Right hindlimb (tissue), 1 donor: ENCODE measurements around the gene BCORL1.

Source experiments
- DNase-seq: peaks from one replicate; pipeline ENCODE4 v3.0.0-alpha.2; 2018

BCORL1 gene, protein sequence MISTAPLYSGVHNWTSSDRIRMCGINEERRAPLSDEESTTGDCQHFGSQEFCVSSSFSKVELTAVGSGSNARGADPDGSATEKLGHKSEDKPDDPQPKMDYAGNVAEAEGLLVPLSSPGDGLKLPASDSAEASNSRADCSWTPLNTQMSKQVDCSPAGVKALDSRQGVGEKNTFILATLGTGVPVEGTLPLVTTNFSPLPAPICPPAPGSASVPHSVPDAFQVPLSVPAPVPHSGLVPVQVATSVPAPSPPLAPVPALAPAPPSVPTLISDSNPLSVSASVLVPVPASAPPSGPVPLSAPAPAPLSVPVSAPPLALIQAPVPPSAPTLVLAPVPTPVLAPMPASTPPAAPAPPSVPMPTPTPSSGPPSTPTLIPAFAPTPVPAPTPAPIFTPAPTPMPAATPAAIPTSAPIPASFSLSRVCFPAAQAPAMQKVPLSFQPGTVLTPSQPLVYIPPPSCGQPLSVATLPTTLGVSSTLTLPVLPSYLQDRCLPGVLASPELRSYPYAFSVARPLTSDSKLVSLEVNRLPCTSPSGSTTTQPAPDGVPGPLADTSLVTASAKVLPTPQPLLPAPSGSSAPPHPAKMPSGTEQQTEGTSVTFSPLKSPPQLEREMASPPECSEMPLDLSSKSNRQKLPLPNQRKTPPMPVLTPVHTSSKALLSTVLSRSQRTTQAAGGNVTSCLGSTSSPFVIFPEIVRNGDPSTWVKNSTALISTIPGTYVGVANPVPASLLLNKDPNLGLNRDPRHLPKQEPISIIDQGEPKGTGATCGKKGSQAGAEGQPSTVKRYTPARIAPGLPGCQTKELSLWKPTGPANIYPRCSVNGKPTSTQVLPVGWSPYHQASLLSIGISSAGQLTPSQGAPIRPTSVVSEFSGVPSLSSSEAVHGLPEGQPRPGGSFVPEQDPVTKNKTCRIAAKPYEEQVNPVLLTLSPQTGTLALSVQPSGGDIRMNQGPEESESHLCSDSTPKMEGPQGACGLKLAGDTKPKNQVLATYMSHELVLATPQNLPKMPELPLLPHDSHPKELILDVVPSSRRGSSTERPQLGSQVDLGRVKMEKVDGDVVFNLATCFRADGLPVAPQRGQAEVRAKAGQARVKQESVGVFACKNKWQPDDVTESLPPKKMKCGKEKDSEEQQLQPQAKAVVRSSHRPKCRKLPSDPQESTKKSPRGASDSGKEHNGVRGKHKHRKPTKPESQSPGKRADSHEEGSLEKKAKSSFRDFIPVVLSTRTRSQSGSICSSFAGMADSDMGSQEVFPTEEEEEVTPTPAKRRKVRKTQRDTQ (N-terminal part only)

DNA sequence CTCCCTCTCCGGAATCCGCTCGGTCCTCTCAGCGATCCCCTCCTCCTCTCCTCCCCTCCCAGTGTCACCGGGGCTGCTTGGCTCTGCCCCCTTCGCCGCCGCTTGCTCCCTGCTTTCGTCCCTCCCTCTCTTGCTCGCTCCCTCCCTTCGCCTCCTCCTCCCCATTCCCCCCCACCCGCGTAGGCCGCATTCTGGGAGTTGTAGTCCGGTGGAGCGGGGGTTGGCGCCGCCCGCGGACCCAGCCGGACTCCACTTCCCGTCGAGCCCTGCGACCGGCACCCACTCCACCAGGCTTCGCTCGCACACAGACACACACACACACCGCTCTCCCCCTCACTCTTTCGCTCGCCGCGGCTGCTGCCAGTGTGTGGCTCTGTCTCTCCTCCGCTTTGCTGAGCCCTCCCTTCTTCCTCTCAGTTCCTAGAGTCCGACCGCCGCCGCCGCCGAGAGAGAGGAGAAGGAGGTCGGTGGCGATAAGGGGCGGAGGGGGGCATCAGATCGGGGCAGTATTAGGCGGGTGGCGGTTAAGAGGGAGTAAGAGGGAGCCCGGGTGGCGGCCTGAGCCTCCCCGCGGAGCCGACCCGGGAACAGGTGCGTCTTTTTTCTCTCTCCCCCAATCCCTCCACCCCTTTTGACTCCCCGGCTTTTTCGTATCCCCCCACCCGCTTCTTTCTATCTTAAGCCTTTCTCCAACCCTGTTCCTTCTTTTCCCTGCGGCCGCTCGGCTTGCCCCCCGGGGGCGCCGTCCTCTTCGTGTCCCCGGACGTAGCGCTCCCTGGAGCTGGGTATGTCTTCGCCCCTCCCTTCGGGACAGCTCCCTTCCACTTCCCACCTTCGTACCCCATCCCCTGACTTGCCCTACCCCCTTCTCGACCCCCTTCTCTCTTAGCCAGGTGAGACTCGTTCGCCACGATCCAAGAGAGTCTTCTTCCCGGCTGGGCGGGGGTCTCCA, at the start of gene BCORL1:
Gene BCORL1, plus strand, starts transcription at position 336 of the 952 bp plus-strand sequence. CDS start 22,597 bp downstream, outside the sequence.
- DNase-seq = peak; percentile 95

DNA sequence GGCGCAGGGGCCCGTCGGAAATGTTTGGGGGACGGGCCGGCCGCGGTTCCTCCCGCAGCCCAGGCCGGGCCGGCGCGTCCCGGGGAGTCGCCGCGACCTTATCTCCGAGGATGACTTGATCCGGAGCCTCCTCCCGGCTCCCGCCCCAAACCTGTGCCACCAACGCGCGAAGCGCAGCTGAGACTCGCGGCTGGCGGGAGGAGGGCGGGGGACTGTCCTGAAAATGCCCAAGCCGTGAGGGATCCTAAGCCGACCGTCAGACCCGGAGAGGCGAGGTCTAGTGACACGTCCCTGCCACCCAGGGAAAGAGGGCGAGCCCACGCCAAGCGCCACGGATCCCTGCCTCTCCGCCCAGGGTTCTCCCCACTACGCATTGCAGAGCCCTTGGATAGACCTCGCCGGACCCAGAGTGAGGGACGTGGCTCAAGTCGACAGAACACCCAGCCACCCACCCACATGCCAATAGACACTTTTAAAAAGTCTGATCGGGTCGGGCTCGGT, 49.6 kb upstream of the BCORL1 start:
- DNase-seq = peak; percentile 35

DNA sequence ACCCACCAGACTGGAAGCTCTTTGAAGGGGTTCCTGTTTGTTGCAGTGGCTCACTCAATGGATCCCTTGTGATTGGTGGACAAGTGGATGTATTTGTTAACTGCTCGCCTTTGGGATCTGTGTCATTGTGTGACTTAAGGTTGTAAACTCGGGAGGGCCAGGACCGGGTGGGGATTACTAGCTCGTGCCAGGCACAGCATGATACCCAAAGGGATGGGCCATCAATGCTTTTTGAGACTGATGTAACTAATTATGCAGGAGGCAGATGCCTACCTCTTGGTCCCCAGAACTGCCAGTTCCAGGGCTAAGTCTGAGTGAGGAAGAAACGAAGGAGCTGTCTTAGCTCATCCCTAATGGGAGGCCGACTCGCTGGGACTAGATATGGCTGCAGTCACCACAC, 48.7 kb upstream of the BCORL1 start:
- DNase-seq = no peak

DNA sequence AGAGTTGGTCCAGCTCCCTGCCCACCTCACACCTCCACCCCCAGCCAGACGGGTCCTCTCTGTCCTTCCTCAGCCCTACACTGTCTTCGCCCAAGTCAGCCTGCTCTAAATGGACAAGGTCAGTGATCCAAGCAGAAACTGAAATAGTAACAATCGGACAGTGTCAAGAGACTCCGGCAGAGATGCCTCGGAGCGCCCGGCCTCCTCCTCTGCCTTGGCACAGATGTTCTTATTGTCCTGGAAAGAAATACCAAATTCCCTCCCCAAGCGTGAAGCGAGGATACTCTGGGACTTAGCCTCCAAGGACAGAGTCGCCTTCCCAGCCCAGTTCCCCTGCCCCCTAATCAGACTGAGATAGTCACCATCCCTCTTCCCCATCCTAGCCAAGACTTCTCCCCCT, 48.0 kb upstream of the BCORL1 start:
- no peak for DNase-seq

DNA sequence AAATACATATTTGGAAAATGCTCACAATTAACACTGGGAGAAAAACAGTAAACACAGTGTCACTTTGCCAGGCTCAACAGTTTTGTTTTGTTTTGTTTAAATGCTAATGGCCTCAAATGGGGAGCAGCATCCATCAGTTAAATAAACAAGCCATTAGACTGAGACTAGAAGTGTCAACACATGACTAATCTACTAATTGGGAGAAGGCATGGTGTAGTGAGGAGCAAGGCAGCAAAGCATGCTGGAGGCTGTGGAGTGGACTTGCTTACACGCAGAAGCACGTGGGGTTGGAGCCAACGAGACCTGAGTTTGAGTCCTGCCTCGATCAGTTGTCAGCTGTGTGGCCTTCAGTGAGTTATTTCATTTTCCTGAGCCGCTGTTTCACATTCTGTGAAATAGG, 47.5 kb upstream of the BCORL1 start:
- DNase-seq = no peak

DNA sequence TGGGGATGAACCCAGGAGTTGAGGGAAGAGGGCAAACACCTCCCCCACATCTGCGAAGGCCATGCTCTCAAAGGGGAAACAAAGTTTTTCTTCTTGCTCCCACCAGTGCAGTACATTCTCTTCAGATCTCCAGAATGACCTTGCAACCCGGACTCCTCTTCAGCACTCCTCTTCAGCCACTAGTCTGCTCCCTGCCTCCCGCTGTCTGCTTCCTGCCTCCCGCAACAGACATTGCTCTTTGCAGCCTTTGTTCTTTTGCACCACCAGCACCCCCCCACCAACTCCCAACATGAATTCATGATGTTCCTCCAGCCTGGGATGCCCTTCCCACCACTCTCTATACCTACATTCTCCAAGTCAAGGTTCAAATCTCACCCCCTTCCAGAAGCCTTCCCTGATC, 44.4 kb upstream of the BCORL1 start:
- DNase-seq = no peak

DNA sequence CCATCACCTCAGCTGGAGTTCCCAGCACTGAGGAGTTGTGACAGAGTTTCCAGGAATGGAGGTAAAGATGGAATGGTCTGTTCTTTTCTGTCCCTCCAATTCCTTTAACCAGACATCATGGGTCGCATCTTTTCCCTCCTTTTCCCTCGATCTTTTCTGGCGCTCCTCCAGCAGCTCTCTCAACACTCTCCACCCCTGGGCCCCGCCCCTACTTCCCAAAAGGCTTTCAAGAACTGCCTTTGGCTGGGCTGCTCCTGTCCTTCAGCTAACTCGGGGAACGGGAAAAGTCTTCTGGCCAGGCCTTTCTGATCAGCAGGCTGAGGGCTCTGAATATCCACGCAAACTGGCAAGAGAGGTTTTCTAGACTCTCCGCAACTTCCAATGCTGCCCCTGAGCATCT, 42.4 kb upstream of the BCORL1 start:
- DNase-seq = peak; percentile 27

DNA sequence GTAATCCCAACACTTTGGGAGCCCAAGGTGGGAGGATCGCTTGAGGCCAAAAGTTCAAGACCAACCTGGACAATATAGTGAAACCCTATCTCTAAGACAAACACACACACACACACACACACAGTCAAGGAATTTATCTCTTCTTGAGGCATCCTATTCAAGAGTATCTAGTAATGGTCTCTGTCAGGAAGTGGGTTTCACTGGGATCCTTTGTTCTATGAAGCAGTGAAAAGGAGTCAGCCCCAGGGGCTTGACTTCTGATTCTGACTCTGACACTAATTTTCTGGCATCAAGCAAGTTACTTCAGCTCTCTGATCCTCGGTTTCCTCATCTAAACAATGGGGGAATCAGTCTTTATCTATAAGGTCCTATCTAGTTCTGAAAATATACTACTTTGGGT, 41.7 kb upstream of the BCORL1 start:
- no peak for DNase-seq

DNA sequence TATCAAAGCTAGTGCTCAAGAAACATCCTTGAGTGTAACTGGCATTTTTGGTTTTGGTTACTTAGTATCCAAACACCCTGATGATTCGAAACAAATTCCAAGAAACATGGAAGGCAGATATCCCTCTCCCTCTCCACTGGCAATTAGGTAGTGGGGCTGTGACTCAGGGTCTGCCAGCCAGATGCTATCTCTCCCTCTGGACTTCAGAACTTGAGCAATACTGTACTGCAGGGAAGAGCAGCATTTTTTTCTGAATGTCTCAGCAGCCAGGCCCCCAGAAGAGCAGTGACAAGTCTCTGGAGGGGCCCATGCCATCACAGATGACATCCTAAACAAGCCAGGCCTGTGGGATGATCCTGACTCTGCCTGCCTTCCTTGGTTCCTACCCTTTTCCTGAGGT, 37.3 kb upstream of the BCORL1 start:
- DNase-seq = no peak

DNA sequence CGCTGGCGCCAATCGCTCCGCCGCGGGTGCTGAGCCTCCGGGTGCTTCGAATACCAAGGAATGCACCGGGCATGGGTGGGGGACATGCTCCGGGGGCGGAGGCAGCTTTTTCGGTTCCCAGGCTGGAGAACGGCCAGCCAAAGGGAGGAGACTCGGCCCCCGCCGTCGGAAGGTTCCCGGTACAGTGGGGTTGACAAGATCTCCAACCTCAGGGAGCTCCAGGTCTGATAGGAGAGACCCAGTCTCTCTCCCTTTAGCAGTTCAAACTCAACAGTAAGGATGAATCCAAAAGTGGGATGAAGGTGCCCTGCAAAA, 29.1 kb upstream of the BCORL1 start:
- no peak for DNase-seq

DNA sequence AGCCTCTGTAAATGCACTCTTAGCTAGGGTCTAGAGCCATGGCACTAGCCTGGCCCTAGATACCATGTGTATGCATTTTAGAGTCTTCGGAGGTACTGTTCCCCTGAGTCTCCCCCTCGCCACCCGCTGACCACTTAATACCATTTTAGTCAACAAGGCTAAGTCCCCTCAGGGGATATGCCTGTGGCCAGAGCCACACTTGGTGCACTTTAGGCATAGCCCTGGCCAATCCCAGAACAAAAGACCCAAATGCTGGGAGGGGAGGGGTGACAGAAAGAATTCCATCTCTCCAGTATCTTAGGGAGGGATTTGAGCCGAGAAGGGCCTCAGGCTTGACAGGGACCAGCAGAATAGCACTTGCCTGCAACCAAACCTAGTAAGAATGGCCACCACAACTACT, 28.6 kb upstream of the BCORL1 start:
- no peak for DNase-seq

DNA sequence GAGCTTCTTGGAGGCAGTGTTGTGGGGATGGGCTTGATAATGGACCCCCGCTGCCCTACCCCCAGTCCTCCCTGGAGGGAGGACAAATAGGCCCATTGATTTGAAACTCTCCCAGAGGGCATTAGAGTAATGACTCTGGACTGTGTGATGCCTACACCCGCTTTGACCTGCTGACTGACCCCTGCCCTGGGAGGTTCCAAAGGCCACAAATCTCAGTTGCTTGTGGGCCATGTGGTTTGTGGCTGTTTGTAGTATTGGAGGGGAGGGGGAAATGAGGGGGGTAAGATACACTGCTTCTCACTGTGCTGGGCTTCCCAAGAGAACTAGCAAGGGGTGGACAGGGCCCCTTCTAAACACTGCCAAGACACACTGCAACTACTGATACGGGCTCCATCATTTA, 27.6 kb upstream of the BCORL1 start:
- DNase-seq = no peak

DNA sequence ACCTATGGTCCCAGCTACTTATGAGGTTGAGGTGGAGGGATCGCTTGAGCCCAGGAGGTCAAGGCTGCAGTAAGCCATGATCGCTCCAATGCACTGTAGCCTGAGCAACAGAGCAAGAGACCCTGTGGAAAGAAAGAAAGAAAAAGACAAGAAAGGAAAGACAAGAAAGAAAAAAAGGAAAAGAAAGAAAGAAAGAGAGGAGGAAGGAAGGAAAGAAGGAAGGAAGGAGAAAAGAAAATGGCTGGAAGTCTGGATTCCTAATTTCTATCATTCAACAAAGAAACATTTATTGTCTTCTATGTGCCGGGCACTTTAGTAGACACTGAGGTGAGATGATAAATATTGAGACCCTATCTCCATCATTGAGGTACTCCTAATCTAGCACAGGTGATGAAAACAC, 26.8 kb upstream of the BCORL1 start:
- no peak for DNase-seq

DNA sequence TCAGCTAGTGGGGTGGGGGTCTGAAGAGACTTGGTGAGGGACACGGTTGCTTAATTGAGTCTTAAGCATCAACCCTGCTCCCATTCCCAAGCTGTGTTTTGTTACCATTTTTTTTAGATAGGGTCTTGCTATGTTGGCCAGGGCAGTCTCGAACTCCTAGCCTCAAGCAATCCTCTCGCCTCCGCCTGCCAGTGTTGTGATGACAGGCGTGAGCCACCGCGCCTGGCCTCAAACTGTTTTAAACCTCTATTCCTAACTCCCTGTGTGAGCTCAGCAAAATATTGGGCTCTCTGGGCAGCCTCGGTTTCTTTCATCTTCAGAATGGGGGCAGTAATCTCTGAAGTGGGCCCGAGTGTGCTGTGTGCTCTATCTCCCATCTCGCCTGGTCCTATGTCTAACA, 26.3 kb upstream of the BCORL1 start:
- no peak for DNase-seq

DNA sequence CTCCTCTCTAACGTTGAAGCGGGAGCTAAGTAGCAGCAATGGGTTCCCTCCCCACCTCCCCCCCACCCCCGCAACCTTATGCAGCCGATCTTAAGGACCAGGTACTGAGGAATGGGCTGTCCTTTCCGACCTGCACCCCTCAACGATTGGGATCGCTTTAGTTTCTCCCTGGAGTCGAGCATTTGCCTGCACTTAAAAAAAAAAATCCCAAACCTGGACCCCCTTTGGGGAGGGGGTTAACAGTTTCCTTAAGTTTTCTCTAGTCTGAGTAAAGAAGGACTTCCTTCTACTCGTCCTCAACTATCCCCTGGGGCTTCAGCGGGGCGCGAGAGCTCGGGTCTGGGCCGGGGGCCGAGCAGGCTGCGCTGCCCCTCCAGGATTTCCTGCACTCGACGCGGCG, 25.7 kb upstream of the BCORL1 start:
- no peak for DNase-seq

DNA sequence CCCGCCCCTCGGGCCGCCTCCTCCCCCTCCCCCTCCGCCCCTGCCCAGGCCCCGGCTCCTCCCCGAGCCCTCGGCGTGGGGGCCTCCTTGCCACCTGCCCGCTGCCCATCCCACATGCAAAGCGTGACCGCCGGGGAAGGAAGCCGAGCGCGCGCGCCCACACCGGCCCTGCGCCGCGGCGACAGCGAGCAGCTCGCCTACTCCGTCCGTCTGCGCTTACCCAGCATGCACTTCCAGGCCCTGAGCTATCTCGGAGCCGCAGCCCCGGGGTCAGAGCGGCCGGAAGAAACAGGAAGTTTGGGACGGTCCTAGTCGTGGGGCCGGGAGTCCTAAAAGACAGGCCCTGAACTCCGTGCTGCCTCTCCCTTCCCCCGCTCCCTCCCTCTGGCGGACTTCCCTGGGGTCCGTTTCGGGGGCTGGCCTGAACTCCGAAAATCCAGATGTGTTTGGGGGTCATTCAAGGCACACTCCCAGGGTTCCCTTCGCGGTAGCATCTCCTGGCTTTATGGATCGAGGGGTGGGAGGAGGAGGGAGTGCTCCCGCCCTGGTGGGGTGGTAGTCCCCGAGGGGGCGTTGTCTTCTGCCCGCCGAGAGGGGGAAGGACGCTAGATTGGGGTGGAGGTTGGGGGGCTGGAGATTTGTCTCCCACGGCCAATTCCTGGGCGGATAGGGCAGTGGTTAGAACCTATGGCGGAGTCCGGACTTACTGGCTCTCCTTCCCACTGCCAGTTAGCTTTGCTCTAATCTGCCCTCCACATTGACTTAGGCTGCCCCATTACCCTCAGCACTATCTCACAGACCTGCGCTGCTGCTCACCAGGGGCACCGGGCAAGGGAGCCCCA, 25.0 kb upstream of the BCORL1 start:
- peak; percentile 82 for DNase-seq

DNA sequence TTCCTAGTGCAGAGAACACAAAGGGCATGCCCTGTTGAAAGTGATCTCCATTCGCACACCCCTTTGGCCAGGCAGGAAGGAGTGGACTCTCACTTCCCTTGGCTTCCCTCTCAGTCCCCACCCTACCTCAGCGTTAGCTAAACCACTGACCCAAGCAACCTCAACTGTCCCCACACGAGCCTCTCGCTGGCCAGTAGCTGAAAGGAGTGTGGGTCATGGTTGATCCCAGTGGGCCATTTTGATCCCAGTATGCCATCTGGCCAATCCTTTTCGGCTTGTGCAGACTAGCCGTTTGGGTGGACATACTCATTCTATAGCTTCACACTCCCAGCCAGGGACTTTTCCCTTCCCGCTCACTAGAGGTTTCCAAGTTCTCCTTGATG, 24.4 kb upstream of the BCORL1 start:
- DNase-seq = no peak

DNA sequence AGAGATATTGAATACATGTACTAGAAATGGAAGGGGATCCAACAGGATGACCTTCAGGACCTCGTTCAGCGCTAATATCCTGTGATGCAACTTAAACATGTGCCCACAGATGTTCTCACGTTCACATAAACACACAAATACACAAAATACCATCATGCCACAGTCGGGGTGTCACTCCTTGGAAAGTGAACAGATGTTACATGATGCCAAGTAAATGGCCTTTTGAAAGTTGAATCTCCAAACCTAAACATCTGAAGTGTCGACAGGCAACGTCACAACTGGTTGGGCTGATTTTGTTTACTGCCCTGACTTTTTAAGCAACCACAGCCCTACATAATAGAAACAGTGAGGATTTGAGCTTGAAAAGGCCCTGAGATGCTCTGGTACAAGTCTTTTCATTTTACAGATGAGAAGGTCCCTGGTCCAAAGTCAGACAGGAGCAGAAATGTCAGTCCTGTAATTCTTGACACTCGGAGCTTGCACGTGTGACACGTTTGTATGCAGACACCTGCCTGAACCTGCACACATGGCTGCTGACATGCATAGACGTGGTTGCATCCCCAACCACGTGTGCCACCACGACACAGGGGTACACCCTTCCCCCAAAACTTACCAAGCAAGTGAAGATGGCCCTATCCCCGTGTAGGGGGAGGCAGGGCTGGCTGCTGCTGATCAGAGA, 23.5 kb upstream of the BCORL1 start:
- DNase-seq = no peak

DNA sequence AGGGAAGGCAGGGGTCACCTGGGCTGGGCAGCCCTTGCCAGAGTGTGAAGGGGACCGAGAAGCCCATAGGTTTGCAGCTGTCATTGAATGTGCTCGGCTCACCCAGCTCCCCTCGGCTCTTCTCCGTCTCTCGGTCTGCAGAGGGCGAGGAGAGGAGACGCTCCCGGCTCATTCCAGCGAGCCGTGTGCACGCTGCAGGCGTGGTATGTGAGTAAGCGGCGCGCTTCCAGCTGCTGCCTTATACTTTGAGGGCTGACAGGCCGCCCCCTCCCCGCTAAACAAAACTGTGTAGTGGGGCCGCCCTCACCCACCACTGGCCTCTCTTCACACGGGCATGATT, 23.0 kb upstream of the BCORL1 start:
- DNase-seq = peak; percentile 35
